GM19455 (cell line): ENCODE measurements around the gene PLEKHG2.
"Not testable (repeated sequence)": the region's sequence is repeated elsewhere in the genome, so short reads cannot be mapped to it uniquely, and the experiment has no call there.

ENCODE experiments used
- ATAC-seq: cut with Tn5 transposase; IDR thresholded peaks from one replicate; pipeline ENCODE4 v1.9.1; 2021; ENCODE audit not compliant: unreplicated experiment

Gene PLEKHG2

GRCh38 chr19:39438270-39438934 is 25.9 kb downstream of the PLEKHG2 start:
- no peak for ATAC-seq

GRCh38 chr19:39444598-39445195 is 32.2 kb downstream of the PLEKHG2 start:
- ATAC-seq = no peak

- peak; percentile 85 for ATAC-seq
Measured at GRCh38 chr19:39445196-39446111, 33.0 kb downstream of the PLEKHG2 start, which contains the start of gene SUPT5H. Gene SUPT5H, plus strand, starts transcription at chr19:39445582. Its CDS starts 309 bp downstream, at chr19:39445891.

GRCh38 chr19:39446365-39447084 is 34.1 kb downstream of the PLEKHG2 start:
- ATAC-seq = no peak

- ATAC-seq = no peak
Measured at GRCh38 chr19:39448271-39448670, 35.8 kb downstream of the PLEKHG2 start.

GRCh38 chr19:39449116-39449797 is 36.8 kb downstream of the PLEKHG2 start:
- no peak for ATAC-seq

- ATAC-seq = not testable (repeated sequence)
Measured at GRCh38 chr19:39451257-39451656, 38.8 kb downstream of the PLEKHG2 start.

- no peak for ATAC-seq
Measured at GRCh38 chr19:39463403-39463802, 50.9 kb downstream of the PLEKHG2 start.

GRCh38 chr19:39465956-39466747 is 53.7 kb downstream of the PLEKHG2 start:
- no peak for ATAC-seq

- no peak for ATAC-seq
Measured at GRCh38 chr19:39467941-39468340, 55.5 kb downstream of the PLEKHG2 start.

- no peak for ATAC-seq
Measured at GRCh38 chr19:39469036-39469435, 56.6 kb downstream of the PLEKHG2 start.

- ATAC-seq = no peak
Measured at GRCh38 chr19:39469567-39469966, 57.1 kb downstream of the PLEKHG2 start.

GRCh38 chr19:39470724-39471339 is 58.4 kb downstream of the PLEKHG2 start:
- no peak for ATAC-seq

- ATAC-seq = no peak
Measured at GRCh38 chr19:39471756-39472536, 59.5 kb downstream of the PLEKHG2 start.

- ATAC-seq = no peak
Measured at GRCh38 chr19:39472746-39473442, 60.4 kb downstream of the PLEKHG2 start.

- no peak for ATAC-seq
Measured at GRCh38 chr19:39473443-39473960, 61.0 kb downstream of the PLEKHG2 start.

GRCh38 chr19:39474139-39474620 is 61.7 kb downstream of the PLEKHG2 start:
- no peak for ATAC-seq
